NCI-H2081 treated with DMSO at 0.1 percent for 48 hours (cell line): ENCODE data around the gene FXYD3.
"Not testable (repeated sequence)": the region's sequence is repeated elsewhere in the genome, so short reads cannot be mapped to it uniquely, and the experiment has no call there.

ENCODE experiments used
- DNase-seq: peaks from one replicate; lab custom pipeline; 2025; lab: John Stamatoyannopoulos, UW

Gene FXYD3

GRCh38 chr19:35125270-35125717, 9.7 kb downstream of the FXYD3 start:
- no peak for DNase-seq

DNA sequence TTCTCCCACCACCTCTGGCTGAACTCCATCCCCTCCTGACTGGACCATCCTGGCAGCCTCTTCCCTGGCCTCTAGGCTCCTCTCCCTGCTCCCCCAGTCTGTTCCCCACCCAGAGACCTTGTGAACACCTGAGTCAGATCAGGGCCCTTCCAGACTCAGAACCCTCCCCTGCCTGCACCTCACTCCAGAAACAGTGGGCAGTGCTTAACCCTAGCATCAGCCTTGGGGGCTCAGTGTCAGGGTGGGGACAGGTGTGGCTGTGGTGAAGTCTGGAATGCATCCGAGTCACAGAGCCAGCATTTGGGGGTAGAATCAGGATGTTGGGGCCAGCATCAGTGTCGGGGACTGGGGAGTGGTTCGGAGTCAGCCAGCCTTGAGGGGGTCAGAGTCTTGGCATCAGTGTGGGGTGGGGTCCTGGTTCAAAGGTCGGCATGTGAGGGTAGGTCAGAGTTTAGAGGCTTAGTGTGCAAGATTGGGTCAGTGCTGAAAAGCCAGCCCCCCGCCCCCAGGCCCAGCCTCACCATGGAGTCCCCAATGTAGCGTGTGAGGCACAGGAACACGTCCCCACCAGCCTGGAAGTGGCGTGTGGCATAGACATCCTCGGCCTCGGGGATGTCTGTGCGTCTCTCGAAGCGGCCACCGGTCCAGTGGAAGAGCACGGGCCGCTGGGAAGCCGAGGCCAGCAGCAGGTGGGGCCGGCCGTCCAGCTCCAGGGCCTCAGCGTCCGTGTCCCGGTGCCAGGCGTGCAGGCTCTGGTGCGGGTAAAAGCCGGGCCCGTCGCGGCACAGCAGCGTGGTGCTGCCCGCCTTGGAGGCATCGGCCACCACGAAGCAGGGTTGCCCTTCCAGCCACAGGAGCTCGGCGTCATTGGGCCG, 10.4 kb downstream of the FXYD3 start:
- no peak for DNase-seq

DNA sequence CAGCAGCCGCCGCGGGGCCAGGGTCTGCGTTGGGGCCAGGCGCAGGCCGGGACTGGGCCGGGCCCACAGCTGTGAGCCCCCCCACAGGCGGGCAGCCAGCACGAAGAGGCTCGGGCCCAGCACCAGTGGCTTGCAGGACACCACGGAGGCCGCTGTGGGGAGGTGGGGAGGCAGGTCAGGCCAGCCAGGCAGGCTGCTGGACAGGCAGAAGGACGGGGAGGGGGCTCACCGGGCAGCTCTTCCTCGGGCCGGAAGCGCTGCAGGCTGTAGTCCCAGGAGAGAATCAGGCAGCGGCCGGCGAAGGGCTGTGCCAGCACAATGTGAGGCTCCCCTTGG, 11.0 kb downstream of the FXYD3 start:
- DNase-seq = no peak

DNA sequence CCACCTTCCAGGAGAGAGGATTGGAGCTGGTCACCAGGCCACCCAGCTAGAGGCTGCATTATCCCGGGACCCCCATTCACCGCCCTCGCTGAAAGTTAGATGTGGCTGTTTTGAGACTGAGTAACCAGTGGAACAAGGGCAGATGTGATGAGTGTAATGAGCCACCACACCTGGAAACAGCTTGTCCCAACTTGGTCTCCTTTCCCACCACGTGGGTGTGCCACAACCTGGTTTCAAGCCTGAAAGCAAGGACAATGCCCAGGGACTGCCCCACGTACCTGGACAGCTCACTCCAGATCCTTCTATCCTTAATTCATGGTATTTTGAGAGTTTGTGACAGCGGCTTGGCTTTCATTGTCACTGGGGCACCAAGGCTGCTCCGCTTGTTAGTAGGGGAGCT, 12.2 kb downstream of the FXYD3 start:
- DNase-seq = no peak

- no peak for DNase-seq
These were observed 12.9 kb downstream of the FXYD3 start for GRCh38 chr19:35128398-35129057.

GRCh38 chr19:35129724-35130274, 14.2 kb downstream of the FXYD3 start:
- DNase-seq = not testable (repeated sequence)

- DNase-seq = no peak
These were observed 15.4 kb downstream of the FXYD3 start for GRCh38 chr19:35130761-35131720.

DNA sequence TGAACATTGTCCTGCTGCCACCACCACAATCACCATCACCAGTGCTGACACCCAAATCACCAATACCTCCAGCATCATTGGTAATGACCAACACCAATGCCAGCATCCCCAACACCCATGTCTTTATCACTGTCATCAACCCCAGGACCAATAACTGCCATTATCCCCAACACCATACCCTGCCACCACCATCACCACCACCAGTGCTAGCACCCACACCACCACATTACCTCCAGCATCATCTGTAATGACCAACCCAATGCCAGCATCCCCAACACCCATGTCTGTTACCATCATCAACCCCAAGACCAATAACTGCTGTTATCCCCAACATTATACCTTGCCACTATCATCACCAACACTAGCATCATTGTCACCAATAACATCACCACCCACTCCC, 16.6 kb downstream of the FXYD3 start:
- no peak for DNase-seq

DNA sequence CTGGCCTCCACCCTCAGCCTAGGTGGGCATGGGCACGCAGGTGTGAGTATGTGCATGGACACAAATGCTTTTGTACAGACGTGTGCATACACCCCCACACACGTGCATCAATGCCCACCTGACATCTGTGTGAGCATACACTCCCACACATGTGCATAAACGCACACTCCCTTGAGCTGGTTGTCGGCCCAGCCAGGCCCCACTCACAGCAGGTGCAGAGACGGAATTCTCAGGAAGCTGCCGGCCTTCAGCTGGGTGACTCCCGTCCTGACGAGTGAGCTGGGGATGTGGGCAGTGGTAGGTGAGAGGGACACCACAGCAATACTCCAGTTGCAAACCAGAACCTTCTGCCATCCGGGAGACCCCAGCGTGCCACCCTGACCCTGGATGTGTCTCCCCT, 18.2 kb downstream of the FXYD3 start:
- no peak for DNase-seq

- no peak for DNase-seq
These were observed 19.1 kb downstream of the FXYD3 start, which contains the start of gene LGI4 for GRCh38 chr19:35134601-35135242. Gene LGI4 (minus strand): TSS chr19:35135059. CDS start chr19:35134680, 379 bp downstream.

DNA sequence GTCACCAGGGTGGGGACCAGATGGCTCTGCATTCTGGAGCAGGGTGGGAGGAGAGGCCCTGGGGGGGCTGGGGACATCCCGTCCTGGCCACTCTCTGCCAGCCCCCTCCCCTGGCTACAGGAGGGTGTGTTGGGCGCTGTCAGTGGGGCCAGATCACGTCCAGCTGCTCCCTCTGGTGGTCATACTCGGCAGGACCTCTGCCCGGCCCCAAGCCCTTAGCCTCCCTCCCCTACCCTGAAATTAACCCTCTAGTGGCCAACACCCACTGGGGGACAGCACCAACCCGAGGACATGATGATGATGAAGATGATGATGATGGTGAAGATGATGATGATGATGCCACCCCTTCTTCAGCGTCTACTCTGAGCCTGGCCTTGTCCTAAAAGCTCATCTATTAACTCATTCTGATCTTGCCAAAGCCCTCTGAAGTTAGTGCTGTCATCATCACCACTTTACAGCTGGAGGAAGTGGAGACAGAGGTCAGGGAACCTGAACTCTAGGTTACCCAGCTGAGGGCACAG, 19.8 kb downstream of the FXYD3 start:
- DNase-seq = no peak

DNA sequence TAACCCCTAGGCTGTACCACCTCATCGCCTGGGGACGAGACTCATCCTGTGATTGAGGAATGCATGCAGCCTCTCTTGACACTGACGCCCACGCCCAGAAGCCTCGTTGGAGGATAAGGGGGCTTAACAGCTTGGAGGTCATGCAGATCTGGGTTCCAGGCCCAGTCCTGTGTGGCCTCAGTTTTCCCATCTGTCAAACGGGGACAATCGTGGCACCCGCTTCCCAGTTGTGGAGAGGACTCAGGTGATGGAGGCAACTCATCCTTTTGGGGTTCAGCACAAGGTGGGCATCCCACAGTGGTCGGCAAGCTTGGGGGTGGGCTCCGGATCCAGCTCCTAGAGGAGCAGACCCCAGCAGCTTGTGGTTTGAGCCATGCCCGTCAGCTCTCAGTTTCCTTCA, 20.6 kb downstream of the FXYD3 start:
- DNase-seq = no peak

- DNase-seq = no peak
These were observed 21.5 kb downstream of the FXYD3 start for GRCh38 chr19:35136977-35137702.

GRCh38 chr19:35138305-35138892, 22.8 kb downstream of the FXYD3 start, which contains the start of gene FXYD1:
Gene FXYD1 (plus strand): TSS chr19:35138824. CDS start chr19:35140080, 1,256 bp downstream.
- DNase-seq = no peak

- no peak for DNase-seq
These were observed 24.8 kb downstream of the FXYD3 start for GRCh38 chr19:35140207-35140961.

DNA sequence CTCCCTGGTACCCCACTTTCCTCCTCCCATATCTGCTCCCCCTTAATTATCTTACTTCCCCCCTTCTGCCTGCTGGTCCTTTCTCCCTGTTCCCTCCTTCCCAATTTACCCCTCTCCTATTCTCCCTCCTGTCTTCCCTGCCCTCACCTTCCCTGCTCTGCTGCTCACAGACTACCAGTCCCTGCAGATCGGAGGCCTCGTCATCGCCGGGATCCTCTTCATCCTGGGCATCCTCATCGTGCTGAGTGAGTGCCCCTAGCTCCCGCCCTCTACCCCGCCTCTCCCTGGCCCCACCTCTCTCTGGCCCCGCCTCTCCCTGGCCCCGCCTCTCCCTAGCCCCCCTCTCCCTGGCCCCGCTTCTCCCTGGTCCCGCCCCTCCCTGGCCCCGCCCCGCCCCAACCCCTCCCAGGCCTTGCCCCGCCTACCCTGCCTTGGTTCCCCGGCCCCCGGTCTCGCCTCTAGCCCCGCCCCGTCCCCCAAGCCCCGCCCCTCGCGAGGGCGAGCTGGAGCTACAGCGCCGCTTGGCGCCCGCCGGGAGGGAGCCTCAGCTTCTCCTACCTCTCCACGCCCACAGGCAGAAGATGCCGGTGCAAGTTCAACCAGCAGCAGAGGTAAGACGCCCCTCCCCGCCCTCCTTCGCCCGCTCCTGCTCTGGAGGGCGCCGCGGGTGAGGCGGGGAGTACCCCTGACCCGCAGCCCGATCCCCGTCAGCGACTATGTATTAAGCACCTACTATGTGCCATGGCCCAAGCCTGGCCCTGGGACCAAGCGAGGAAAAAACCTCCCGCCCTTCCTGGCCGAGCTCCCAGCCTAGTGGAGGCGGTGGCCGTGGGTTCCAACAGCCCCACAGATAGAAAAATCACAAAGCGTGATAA, 25.6 kb downstream of the FXYD3 start:
- no peak for DNase-seq

- no peak for DNase-seq
These were observed 26.4 kb downstream of the FXYD3 start for GRCh38 chr19:35141837-35142605.
